ENCODE measurements around the gene RHOBTB1.
"Not testable (repeated sequence)": the region's sequence is repeated elsewhere in the genome, so short reads cannot be mapped to it uniquely, and the experiment has no call there.

Gene RHOBTB1, protein sequence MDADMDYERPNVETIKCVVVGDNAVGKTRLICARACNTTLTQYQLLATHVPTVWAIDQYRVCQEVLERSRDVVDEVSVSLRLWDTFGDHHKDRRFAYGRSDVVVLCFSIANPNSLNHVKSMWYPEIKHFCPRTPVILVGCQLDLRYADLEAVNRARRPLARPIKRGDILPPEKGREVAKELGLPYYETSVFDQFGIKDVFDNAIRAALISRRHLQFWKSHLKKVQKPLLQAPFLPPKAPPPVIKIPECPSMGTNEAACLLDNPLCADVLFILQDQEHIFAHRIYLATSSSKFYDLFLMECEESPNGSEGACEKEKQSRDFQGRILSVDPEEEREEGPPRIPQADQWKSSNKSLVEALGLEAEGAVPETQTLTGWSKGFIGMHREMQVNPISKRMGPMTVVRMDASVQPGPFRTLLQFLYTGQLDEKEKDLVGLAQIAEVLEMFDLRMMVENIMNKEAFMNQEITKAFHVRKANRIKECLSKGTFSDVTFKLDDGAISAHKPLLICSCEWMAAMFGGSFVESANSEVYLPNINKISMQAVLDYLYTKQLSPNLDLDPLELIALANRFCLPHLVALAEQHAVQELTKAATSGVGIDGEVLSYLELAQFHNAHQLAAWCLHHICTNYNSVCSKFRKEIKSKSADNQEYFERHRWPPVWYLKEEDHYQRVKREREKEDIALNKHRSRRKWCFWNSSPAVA

GRCh38 chr10:60944058-60944909 is at the start of gene RHOBTB1:
RHOBTB1 (minus strand) TSS chr10:60944185; CDS start chr10:60911542, 32,643 bp downstream.
- peak; percentile 37 for DNase-seq

DNA sequence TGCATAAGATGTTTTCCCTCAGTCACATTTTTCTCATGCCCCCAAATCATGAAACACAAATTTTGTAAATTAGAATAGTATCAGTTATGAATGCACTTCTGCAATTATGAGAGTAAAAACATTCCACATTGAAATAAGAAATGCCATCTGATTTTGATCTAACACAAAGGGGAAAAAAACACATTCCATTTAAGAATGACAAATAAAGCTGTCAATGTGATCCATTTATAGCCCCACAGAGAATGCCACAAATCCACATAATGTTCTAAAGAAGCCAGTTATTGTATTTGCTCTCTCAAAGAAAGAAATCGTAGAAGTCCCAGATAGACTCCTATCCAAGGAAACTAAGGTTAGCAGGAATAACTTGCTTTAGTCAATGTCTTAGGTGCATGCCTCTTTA is 48.7 kb upstream of the RHOBTB1 start:
- no peak for DNase-seq

- no peak for DNase-seq
Measured at GRCh38 chr10:60990663-60991062, 46.7 kb upstream of the RHOBTB1 start.

- DNase-seq = no peak
Measured at GRCh38 chr10:60989400-60989876, 45.5 kb upstream of the RHOBTB1 start.

- DNase-seq = no peak
Measured at GRCh38 chr10:60986791-60987190, 42.8 kb upstream of the RHOBTB1 start.

- DNase-seq = no peak
Measured at GRCh38 chr10:60985951-60986350, 42.0 kb upstream of the RHOBTB1 start.

DNA sequence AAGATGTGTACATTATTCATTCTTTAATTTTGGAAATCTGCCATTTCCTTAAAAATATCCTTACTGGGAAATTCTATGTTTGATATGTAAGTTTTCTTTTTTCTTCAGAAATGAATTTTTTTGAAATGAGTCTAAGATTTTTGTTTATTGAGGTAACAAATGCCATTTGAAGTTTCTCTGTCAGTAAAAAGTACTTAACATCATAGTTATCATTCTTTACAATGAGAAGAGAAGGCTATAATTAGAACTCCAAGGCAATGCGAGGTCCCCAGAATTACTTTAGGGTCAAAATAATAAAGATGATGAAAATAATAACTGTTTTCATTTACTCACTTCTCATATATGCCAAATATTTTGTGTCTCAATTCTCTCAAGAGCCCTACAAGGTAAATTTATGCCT is 37.0 kb upstream of the RHOBTB1 start:
- no peak for DNase-seq

- DNase-seq = no peak
Measured at GRCh38 chr10:60979667-60980104, 35.7 kb upstream of the RHOBTB1 start.

GRCh38 chr10:60978287-60979115 is 34.5 kb upstream of the RHOBTB1 start:
- no peak for DNase-seq

DNA sequence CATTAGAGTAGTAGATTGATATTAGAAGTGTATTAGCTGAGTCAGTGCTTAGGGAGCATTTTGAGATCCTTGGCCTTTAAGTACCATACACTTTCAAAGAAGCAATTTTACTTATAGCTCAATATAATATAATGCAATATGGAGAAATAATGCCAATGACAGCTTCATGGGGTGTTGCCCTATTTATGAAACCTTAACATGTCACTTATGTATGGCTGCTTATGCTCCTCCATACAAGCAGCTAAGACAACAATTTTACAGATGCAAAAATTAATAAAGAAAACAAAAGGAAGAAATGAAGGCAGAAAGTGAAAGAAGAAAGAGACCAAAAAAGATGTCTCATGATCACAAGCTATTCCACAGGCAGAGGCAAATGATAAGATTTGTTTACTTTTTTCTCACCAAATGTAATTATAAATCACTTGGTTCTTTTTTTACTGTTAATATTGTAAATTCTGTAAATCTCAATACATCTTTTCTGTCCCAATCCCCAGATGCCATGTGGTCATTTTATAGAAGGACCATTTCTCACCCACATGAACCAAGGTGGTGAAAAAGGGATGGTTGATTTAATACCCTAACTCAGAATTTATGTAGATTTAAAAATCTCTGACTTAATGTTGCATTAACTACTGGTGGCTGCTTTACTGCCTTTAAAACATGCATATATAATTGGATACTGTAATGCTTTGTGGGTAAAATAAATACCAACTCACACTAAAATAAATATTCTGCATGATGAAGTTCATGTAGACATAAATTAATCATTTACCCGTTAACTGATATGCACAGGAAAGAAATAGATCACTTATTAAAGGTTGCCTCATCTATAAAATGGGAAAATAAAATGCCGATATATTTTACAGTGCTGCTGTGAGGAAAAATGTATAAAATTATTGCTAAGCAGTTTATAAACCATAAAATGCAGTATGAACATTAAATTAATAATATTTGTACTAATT is 33.5 kb upstream of the RHOBTB1 start:
- DNase-seq = no peak

DNA sequence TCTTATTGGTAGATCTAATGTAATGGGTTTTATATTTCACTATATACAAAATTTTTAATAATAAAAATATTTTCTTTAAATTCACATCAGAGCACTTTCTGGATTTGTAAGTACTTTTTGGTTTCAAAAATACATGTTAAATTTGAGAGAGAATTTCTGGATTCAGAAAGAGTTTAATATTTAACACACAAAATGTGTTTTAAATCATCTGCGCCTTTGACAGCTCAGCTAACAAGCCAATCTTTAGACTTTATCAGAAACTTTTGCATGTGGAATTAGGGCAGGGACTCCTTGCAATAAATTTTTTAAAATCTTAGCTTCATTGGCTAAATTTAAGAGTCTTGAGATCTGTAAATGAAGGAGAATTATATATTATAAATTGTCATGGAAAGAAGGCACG is 32.7 kb upstream of the RHOBTB1 start:
- no peak for DNase-seq

- no peak for DNase-seq
Measured at GRCh38 chr10:60975716-60976115, 31.7 kb upstream of the RHOBTB1 start.

DNA sequence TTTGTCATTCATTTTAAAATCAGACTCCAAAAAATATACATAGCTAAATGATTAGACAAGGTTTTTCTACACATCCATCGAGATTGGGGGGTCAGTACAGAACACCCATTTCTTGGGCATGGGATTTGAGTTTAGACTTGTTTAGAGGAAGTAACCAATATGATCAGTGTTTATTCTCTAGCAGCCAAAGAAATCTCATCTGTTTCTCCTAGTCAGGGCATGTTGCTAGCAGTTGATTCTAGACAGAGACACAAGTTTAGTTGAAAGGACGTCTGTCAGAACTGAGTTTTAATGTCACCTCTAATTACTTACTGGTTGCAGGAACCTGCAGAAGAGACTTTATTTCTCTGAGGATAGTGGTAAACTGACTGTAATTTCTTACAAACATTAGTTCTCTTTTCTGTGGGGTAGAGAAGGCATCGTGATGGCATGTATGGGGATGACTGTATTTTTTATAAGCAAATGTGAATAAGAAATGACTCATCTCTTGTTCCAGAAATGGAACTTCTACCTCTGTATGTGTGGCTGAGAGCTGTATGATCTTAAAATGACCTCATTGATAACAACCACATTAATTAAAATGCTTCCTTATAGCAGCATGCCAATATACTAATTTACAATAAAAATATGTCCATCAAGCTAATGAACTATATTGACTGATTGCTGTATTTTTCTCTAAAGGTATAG is 30.6 kb upstream of the RHOBTB1 start:
- DNase-seq = no peak

GRCh38 chr10:60973086-60973485 is 29.1 kb upstream of the RHOBTB1 start:
- no peak for DNase-seq

GRCh38 chr10:60972181-60972580 is 28.2 kb upstream of the RHOBTB1 start:
- not testable (repeated sequence) for DNase-seq

- DNase-seq = no peak
Measured at GRCh38 chr10:60970526-60970925, 26.5 kb upstream of the RHOBTB1 start.

DNA sequence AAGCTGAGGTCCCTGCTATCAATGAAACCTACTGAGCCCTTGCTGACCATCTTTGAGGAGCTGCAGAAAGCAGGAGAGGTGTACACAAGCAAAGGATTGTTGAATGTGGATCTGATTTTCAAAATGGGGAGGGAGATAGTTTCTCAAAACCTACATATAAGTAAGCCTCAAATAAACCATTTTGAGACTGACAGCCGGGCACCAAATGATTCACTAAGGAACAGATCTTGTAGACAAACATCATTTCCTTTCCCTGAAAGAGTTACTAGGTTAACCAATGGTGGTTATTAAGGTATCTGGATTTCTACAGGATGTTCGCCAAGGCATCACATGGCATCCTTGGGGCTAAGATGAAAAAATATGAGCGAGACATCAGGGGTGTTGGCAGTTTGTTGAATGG is 24.5 kb upstream of the RHOBTB1 start:
- no peak for DNase-seq

DNA sequence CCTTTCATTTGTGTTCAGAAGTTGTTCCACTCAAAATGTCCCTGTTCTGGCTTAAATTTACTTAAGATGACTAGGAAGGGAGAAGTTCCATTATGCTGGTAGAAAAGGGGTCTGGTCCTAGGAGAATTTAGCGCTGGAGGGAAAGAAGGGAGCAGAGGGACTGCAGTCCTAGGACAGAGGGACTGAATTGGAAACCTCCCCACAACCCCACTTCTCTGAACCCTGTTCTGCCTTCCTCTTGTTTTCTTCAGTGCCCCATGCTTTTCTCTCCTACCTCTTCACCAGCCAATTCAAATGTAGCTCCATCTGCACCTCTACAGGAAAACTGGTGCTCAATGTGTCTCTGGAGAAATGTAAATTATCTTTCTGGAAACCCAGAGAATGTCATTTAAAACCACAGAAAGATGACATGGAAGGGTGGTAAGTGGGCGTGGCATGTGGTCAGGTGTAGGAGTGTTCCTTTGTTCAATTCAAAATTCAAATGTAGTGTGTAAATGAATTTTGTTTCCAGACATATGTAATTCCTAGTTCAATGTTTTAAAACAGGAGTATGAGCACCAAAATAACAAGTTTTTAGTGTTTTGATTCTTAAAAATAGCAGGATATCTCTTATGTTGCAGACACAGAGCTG is 24.0 kb upstream of the RHOBTB1 start:
- DNase-seq = no peak

- no peak for DNase-seq
Measured at GRCh38 chr10:60967260-60967659, 23.3 kb upstream of the RHOBTB1 start.

DNA sequence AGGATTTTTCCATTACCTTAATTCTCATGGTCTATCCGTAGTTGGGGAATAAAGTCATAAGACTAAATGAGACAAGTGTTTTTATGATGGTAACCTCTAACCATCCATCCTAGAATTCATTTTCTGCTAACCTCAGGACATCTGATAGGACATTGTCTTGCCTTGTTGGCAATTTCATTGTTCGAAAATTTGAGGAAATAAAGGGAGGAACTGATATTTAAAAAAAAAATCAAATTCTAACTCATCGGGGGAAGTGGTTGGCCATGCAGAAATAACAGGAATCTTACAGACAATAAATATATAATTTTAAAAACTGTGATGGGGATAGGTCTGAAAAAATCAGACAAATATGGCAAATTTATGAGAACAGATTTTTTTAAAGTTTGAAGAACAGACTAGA is 21.7 kb upstream of the RHOBTB1 start:
- no peak for DNase-seq
